HepG2 (cell line): ENCODE data around the gene MYH9. TPM values are rescaled to one million over a fixed set of nuclear protein-coding genes. Genes with fewer than 3 reads are reported as not detected.

Experiments used
- CBX5 ChIP-seq: sonication (generic); formaldehyde crosslinking; IDR thresholded peaks from 2 replicates; pipeline ENCODE4 v1.4.0; 2020; ENCODE audit warnings: missing genetic modification reagents, borderline replicate concordance
- HMGA1 ChIP-seq: sonication (generic); formaldehyde crosslinking; conservative IDR thresholded peaks from 2 replicates; pipeline ENCODE4 v1.4.0; 2020; ENCODE audit warnings: missing genetic modification reagents
- PPARG ChIP-seq: conservative IDR thresholded peaks from 2 replicates; pipeline ENCODE4 v1.6.1; 2016; ENCODE audit warnings: missing biosample characterization, missing genetic modification reagents
- TBX2 ChIP-seq: sonication (generic); formaldehyde crosslinking; IDR thresholded peaks from 2 replicates; pipeline ENCODE4 v1.5.0; 2020; ENCODE audit warnings: missing genetic modification reagents, mild to moderate bottlenecking, borderline replicate concordance
- ZFX ChIP-seq: sonication (generic); formaldehyde crosslinking; IDR thresholded peaks from 2 replicates; pipeline ENCODE4 v1.4.0; 2020; ENCODE audit warnings: mild to moderate bottlenecking, low read depth, missing genetic modification reagents, moderate library complexity
- ZNF205 ChIP-seq: IDR thresholded peaks from 2 replicates; pipeline ENCODE4 v1.6.1; 2018; ENCODE audit warnings: missing biosample characterization, missing genetic modification reagents
- ZNF569 ChIP-seq: sonication (generic); formaldehyde crosslinking; IDR thresholded peaks from 2 replicates; pipeline ENCODE4 v1.5.0; 2020; ENCODE audit warnings: mild to moderate bottlenecking, missing genetic modification reagents, moderate library complexity, borderline replicate concordance
- ZNF572 ChIP-seq: sonication (generic); formaldehyde crosslinking; IDR thresholded peaks from 2 replicates; pipeline ENCODE4 v1.5.1; 2020; ENCODE audit warnings: mild to moderate bottlenecking, missing genetic modification reagents
- polyA plus RNA-seq, 8 experiments: library from polyadenylated mRNA; depleted of rRNA in 3 of 8; stranded (reverse) in 7 of 8; unstranded in 1 of 8; fragments of >200 nt; fragmentation: Illumina TruSeq in 4 of 8; extraction: Trizol in 4 of 8; gene quantifications; 2 replicates each; pipeline versions ENCODE4 v1.2.1 to v1.2.3, GENCODE V29; 2011 to 2016; ENCODE audit warnings: low read depth in 4 of 8, missing spikeins in 1 of 8, mixed read lengths in 1 of 8; ENCODE audit not compliant: insufficient read depth in 1 of 8
- total RNA-seq, 5 experiments: library from RNA; depleted of rRNA; stranded (reverse); fragments of >200 nt; fragmentation: Illumina TruSeq; extraction: Trizol; gene quantifications; 2 replicates each; pipeline ENCODE4 v1.2.3, GENCODE V29; 2016; ENCODE audit warnings: low read depth in 1 of 5
- TF ChIP-seq, protein P1 (sequence below): IDR thresholded peaks from 2 replicates; pipeline ENCODE4 v1.6.1; 2016; ENCODE audit warnings: low read depth, missing genetic modification reagents, missing compliant biosample characterization
- TF ChIP-seq, protein P2 (sequence below): sonication (generic); formaldehyde crosslinking; IDR thresholded peaks from 2 replicates; pipeline ENCODE4 v1.8.0; 2022; ENCODE audit warnings: missing genetic modification reagents, mild to moderate bottlenecking, borderline replicate concordance

The MYH9 gene
- total and polyA plus RNA-seq, 2 of the 13 experiments (the other 11 are each of a cell fraction or from before 2014, with no cell fraction given) = 50.7 to 98.5 TPM

GRCh38 chr22:36349726-36350125 is 38.0 kb downstream of the MYH9 start (continued):
- TF ChIP-seq, protein P1, sequence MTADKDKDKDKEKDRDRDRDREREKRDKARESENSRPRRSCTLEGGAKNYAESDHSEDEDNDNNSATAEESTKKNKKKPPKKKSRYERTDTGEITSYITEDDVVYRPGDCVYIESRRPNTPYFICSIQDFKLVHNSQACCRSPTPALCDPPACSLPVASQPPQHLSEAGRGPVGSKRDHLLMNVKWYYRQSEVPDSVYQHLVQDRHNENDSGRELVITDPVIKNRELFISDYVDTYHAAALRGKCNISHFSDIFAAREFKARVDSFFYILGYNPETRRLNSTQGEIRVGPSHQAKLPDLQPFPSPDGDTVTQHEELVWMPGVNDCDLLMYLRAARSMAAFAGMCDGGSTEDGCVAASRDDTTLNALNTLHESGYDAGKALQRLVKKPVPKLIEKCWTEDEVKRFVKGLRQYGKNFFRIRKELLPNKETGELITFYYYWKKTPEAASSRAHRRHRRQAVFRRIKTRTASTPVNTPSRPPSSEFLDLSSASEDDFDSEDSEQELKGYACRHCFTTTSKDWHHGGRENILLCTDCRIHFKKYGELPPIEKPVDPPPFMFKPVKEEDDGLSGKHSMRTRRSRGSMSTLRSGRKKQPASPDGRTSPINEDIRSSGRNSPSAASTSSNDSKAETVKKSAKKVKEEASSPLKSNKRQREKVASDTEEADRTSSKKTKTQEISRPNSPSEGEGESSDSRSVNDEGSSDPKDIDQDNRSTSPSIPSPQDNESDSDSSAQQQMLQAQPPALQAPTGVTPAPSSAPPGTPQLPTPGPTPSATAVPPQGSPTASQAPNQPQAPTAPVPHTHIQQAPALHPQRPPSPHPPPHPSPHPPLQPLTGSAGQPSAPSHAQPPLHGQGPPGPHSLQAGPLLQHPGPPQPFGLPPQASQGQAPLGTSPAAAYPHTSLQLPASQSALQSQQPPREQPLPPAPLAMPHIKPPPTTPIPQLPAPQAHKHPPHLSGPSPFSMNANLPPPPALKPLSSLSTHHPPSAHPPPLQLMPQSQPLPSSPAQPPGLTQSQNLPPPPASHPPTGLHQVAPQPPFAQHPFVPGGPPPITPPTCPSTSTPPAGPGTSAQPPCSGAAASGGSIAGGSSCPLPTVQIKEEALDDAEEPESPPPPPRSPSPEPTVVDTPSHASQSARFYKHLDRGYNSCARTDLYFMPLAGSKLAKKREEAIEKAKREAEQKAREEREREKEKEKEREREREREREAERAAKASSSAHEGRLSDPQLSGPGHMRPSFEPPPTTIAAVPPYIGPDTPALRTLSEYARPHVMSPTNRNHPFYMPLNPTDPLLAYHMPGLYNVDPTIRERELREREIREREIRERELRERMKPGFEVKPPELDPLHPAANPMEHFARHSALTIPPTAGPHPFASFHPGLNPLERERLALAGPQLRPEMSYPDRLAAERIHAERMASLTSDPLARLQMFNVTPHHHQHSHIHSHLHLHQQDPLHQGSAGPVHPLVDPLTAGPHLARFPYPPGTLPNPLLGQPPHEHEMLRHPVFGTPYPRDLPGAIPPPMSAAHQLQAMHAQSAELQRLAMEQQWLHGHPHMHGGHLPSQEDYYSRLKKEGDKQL = no peak
- TF ChIP-seq ZFX (CRISPR knock-in tag) = no peak
- TF ChIP-seq HMGA1 = no peak
- TF ChIP-seq ZNF569 (CRISPR knock-in tag) = no peak
- TF ChIP-seq, protein P2, sequence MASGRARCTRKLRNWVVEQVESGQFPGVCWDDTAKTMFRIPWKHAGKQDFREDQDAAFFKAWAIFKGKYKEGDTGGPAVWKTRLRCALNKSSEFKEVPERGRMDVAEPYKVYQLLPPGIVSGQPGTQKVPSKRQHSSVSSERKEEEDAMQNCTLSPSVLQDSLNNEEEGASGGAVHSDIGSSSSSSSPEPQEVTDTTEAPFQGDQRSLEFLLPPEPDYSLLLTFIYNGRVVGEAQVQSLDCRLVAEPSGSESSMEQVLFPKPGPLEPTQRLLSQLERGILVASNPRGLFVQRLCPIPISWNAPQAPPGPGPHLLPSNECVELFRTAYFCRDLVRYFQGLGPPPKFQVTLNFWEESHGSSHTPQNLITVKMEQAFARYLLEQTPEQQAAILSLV (CRISPR knock-in tag) = no peak
- no peak for TF ChIP-seq TBX2 (CRISPR knock-in tag)
- TF ChIP-seq ZNF572 (CRISPR knock-in tag) = no peak
- no peak for TF ChIP-seq CBX5 (CRISPR knock-in tag)
- no peak for TF ChIP-seq PPARG
- no peak for TF ChIP-seq ZNF205 (CRISPR knock-in tag)
- TF ChIP-seq, all 625 proteins: peak for 0
